Measurements from ENCODE around the gene NCOA5. TPM values are rescaled to one million over a fixed set of nuclear protein-coding genes. Genes with fewer than 3 reads are reported as not detected.

NCOA5 gene
- total RNA-seq, 1 donor from 2014 or later = 42.9 TPM

DNA sequence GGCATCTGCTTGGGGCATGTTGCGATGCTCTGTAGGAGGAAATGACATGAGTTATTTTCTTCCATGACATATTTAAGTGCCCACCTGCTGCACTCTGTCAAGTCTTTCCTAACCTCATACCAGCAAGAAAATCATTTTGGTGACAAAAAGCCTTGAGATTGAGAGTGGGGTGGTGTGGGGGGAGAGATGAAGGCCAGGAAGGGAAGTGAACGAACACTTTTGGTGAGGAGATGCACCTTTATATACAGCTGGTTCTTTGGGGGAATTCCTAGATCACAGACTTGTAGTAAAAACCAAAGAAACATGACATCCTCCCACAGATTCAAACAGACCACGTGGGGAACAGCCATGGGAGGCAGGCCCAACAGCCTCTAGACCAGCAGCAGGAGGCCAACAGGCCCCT is 26.1 kb downstream of the NCOA5 start:
- TF ChIP-seq, protein P1, sequence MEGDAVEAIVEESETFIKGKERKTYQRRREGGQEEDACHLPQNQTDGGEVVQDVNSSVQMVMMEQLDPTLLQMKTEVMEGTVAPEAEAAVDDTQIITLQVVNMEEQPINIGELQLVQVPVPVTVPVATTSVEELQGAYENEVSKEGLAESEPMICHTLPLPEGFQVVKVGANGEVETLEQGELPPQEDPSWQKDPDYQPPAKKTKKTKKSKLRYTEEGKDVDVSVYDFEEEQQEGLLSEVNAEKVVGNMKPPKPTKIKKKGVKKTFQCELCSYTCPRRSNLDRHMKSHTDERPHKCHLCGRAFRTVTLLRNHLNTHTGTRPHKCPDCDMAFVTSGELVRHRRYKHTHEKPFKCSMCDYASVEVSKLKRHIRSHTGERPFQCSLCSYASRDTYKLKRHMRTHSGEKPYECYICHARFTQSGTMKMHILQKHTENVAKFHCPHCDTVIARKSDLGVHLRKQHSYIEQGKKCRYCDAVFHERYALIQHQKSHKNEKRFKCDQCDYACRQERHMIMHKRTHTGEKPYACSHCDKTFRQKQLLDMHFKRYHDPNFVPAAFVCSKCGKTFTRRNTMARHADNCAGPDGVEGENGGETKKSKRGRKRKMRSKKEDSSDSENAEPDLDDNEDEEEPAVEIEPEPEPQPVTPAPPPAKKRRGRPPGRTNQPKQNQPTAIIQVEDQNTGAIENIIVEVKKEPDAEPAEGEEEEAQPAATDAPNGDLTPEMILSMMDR (IDR thresholded peaks at IDR 0.05; ENCODE audit: partially characterized antibody, unreplicated experiment) = no peak
- Mint-ChIP-seq H3K9me3 (ENCODE audit: unreplicated experiment) (peaks cover 2% of the 10 kb centered on the region), H3K4me1 (ENCODE audit: low read depth, unreplicated experiment) (peaks cover 34% of the 10 kb centered on the region), H3K36me3 (ENCODE audit: unreplicated experiment) (peaks cover 15% of the 10 kb centered on the region), H3K27me3 (ENCODE audit: unreplicated experiment) (peaks cover 2% of the 10 kb centered on the region), H3K4me3 (ENCODE audit: unreplicated experiment) (no peak overlapping the region), H3K27ac (ENCODE audit: unreplicated experiment) (no peak overlapping the region)
- no peak for DNase-seq

- Mint-ChIP-seq H3K9me3 (ENCODE audit: unreplicated experiment) (peaks cover 2% of the 10 kb centered on the region), H3K27me3 (ENCODE audit: unreplicated experiment) (peaks cover 2% of the 10 kb centered on the region), H3K4me3 (ENCODE audit: unreplicated experiment) (no peak overlapping the region), H3K4me1 (ENCODE audit: low read depth, unreplicated experiment) (peaks cover 34% of the 10 kb centered on the region), H3K27ac (ENCODE audit: unreplicated experiment) (no peak overlapping the region), H3K36me3 (ENCODE audit: unreplicated experiment) (peaks cover 15% of the 10 kb centered on the region)
- no peak for DNase-seq
- TF ChIP-seq, protein P1 (IDR thresholded peaks at IDR 0.05; ENCODE audit: partially characterized antibody, unreplicated experiment) = no peak
These were observed 26.6 kb downstream of the NCOA5 start for GRCh38 chr20:46063151-46063550.

DNA sequence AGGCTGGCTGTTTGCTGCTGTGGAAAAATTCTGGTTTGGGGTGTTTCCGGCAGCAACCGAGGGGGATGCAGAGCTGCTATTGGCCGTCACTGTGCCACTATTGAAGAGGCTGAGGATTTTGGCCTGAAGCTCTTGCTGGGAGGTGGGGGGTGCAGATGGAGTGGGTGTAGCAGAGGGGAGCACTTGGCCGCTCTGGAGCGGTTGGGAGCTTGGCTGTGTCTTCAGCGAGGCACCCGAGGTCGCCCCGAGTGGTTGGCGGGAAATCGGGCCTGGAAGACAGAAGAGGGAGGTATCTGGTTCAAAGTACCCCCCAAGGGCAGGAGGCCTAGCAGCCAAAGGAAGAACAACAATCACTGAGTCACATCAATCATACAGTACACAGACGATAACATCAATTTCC is 27.1 kb downstream of the NCOA5 start:
- DNase-seq = no peak
- peak overlapping the region; percentile 12 for H3K4me3 Mint-ChIP-seq (ENCODE audit: unreplicated experiment)
- H3K9me3 Mint-ChIP-seq (ENCODE audit: unreplicated experiment) = peaks cover 2% of the 10 kb centered on the region
- peaks cover 2% of the 10 kb centered on the region for H3K27me3 Mint-ChIP-seq (ENCODE audit: unreplicated experiment)
- H3K27ac Mint-ChIP-seq (ENCODE audit: unreplicated experiment) = peak overlapping the region; percentile 26
- H3K4me1 Mint-ChIP-seq (ENCODE audit: low read depth, unreplicated experiment) = peaks cover 34% of the 10 kb centered on the region
- peaks cover 15% of the 10 kb centered on the region for H3K36me3 Mint-ChIP-seq (ENCODE audit: unreplicated experiment)
- TF ChIP-seq, protein P1 (IDR thresholded peaks at IDR 0.05; ENCODE audit: partially characterized antibody, unreplicated experiment) = no peak

GRCh38 chr20:46062151-46062550 is 27.6 kb downstream of the NCOA5 start:
- Mint-ChIP-seq H3K9me3 (ENCODE audit: unreplicated experiment) (peaks cover 2% of the 10 kb centered on the region), H3K4me3 (ENCODE audit: unreplicated experiment) (no peak overlapping the region), H3K27me3 (ENCODE audit: unreplicated experiment) (peaks cover 4% of the 10 kb centered on the region), H3K36me3 (ENCODE audit: unreplicated experiment) (peaks cover 15% of the 10 kb centered on the region), H3K27ac (ENCODE audit: unreplicated experiment) (peak overlapping the region; percentile 26), H3K4me1 (ENCODE audit: low read depth, unreplicated experiment) (peaks cover 34% of the 10 kb centered on the region)
- TF ChIP-seq, protein P1 (IDR thresholded peaks at IDR 0.05; ENCODE audit: partially characterized antibody, unreplicated experiment) = no peak
- DNase-seq = peak; percentile 32

DNA sequence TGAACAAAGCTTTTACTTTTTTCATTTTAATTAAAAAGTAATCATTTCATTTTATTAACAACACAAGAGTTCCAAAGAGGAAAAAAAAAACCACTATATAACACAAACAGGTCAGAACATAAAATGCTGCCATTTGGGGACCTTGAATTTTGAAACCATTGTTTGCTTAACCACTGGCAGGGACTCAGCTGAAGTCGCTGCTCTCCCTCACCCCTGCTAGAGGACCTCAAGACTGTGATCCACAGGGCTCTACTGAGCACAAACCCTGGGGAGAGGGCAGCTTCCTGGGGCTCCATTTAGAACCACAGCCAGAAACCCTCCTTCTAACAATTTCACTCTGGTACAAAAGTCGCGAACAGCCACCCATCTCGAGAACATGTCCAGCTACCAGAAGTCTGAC is 28.8 kb downstream of the NCOA5 start:
- no peak overlapping the region for H3K27ac Mint-ChIP-seq (ENCODE audit: unreplicated experiment)
- DNase-seq = no peak
- no peak overlapping the region for H3K4me3 Mint-ChIP-seq (ENCODE audit: unreplicated experiment)
- H3K27me3 Mint-ChIP-seq (ENCODE audit: unreplicated experiment) = peaks cover 11% of the 10 kb centered on the region
- H3K36me3 Mint-ChIP-seq (ENCODE audit: unreplicated experiment) = peaks cover 20% of the 10 kb centered on the region
- TF ChIP-seq, protein P1 (IDR thresholded peaks at IDR 0.05; ENCODE audit: partially characterized antibody, unreplicated experiment) = no peak
- H3K9me3 Mint-ChIP-seq (ENCODE audit: unreplicated experiment) = peaks cover 2% of the 10 kb centered on the region
- H3K4me1 Mint-ChIP-seq (ENCODE audit: low read depth, unreplicated experiment) = peaks cover 34% of the 10 kb centered on the region
